ENCODE results near the gene TEAD2.
"Not testable (repeated sequence)": the region's sequence is repeated elsewhere in the genome, so short reads cannot be mapped to it uniquely, and the experiment has no call there.

The TEAD2 gene

GRCh38 chr19:49325756-49326155 lies 36.5 kb downstream of the TEAD2 start:
- not testable (repeated sequence) for H3K27ac Mint-ChIP-seq

GRCh38 chr19:49324801-49325576 lies 37.2 kb downstream of the TEAD2 start, which contains the start of gene SLC6A16:
Gene SLC6A16, minus strand, starts transcription at chr19:49325191. Its CDS starts 13,844 bp downstream, at chr19:49311347.
- no peaks in the 10 kb centered on the region for H3K27me3 Mint-ChIP-seq
- H3K9me3 Mint-ChIP-seq = no peaks in the 10 kb centered on the region
- no peak within 1 kb of the TSS for H3K27ac Mint-ChIP-seq
- peaks cover 31% of the 10 kb centered on the region for H3K4me1 Mint-ChIP-seq
- H3K36me3 Mint-ChIP-seq = peaks cover 35% of the 10 kb centered on the region
- no peak within 1 kb of the TSS for H3K4me3 Mint-ChIP-seq
- CTCF ChIA-PET = interaction anchor here (1.3 kb wide), 1 partner anchor 24 kb away, joined by 6 read pairs; no protein-coding TSS in a partner anchor
- DNase-seq = no peak

More at GRCh38 chr19:49325756-49326155, 36.5 kb downstream of the TEAD2 start:
- not testable (repeated sequence) for DNase-seq, H3K27me3 Mint-ChIP-seq, H3K9me3 Mint-ChIP-seq, H3K4me3 Mint-ChIP-seq
- Mint-ChIP-seq H3K36me3 (peaks cover 38% of the 10 kb centered on the region), H3K4me1 (peaks cover 36% of the 10 kb centered on the region)
- CTCF ChIA-PET = interaction anchor here (0.7 to 1.3 kb wide), 2 partner anchors 24 to 26 kb away, joined by 3 to 6 read pairs; no protein-coding TSS in a partner anchor

GRCh38 chr19:49318296-49318695 lies 43.9 kb downstream of the TEAD2 start:
- Mint-ChIP-seq H3K4me1 (peaks cover 4% of the 10 kb centered on the region), H3K9me3 (peaks cover 11% of the 10 kb centered on the region), H3K36me3 (peaks cover 36% of the 10 kb centered on the region), H3K4me3 (no peak overlapping the region), H3K27me3 (no peaks in the 10 kb centered on the region), H3K27ac (peak overlapping the region; percentile 45)
- CTCF ChIA-PET = interaction anchor here (1.2 kb wide), 2 partner anchors 17 to 52 kb away, joined by 4 to 5 read pairs; no protein-coding TSS in a partner anchor
- DNase-seq = no peak

- CTCF ChIA-PET = interaction anchor here (3.3 kb wide), 1 partner anchor 15 kb away, joined by 13 read pairs; no protein-coding TSS in a partner anchor
- peaks cover 11% of the 10 kb centered on the region for H3K9me3 Mint-ChIP-seq
- peaks cover 33% of the 10 kb centered on the region for H3K36me3 Mint-ChIP-seq
- no peaks in the 10 kb centered on the region for H3K27me3 Mint-ChIP-seq
- no peak overlapping the region for H3K4me3 Mint-ChIP-seq
- peaks cover 6% of the 10 kb centered on the region for H3K4me1 Mint-ChIP-seq
- H3K27ac Mint-ChIP-seq = no peak overlapping the region
- no peak for DNase-seq
Measured at GRCh38 chr19:49316284-49316683, 45.9 kb downstream of the TEAD2 start.

- no peak for DNase-seq
- no peak overlapping the region for H3K27ac Mint-ChIP-seq
- CTCF ChIA-PET = interaction anchor here (3.3 kb wide), 1 partner anchor 14 kb away, joined by 13 read pairs; no protein-coding TSS in a partner anchor
- H3K9me3 Mint-ChIP-seq = peaks cover 11% of the 10 kb centered on the region
- H3K4me3 Mint-ChIP-seq = no peak overlapping the region
- no peaks in the 10 kb centered on the region for H3K27me3 Mint-ChIP-seq
- peaks cover 6% of the 10 kb centered on the region for H3K4me1 Mint-ChIP-seq
- H3K36me3 Mint-ChIP-seq = peaks cover 36% of the 10 kb centered on the region
Measured at GRCh38 chr19:49315111-49315510, 47.1 kb downstream of the TEAD2 start.

- no peak overlapping the region for H3K27ac Mint-ChIP-seq
- DNase-seq = no peak
- CTCF ChIA-PET = interaction anchor here (0.5 kb wide), 1 partner anchor 162 kb away, joined by 4 read pairs; no protein-coding TSS in a partner anchor
Measured at GRCh38 chr19:49309087-49309486, 53.1 kb downstream of the TEAD2 start.

GRCh38 chr19:49306734-49307133 lies 55.5 kb downstream of the TEAD2 start:
- not testable (repeated sequence) for DNase-seq, H3K27ac Mint-ChIP-seq, H3K36me3 Mint-ChIP-seq, H3K9me3 Mint-ChIP-seq, H3K27me3 Mint-ChIP-seq, H3K4me1 Mint-ChIP-seq, H3K4me3 Mint-ChIP-seq
- CTCF ChIA-PET = interaction anchor here (0.6 kb wide), 1 partner anchor 25 kb away, joined by 3 read pairs; no protein-coding TSS in a partner anchor

More at GRCh38 chr19:49309087-49309486, 53.1 kb downstream of the TEAD2 start:
- Mint-ChIP-seq H3K4me1 (peaks cover 2% of the 10 kb centered on the region), H3K9me3 (no peaks in the 10 kb centered on the region), H3K4me3 (no peak overlapping the region), H3K36me3 (peaks cover 11% of the 10 kb centered on the region), H3K27me3 (no peaks in the 10 kb centered on the region)

- Mint-ChIP-seq H3K27ac (no peak overlapping the region), H3K9me3 (no peaks in the 10 kb centered on the region), H3K36me3 (no peaks in the 10 kb centered on the region), H3K4me3 (no peak overlapping the region), H3K4me1 (no peaks in the 10 kb centered on the region), H3K27me3 (peaks cover 26% of the 10 kb centered on the region)
- no peak for DNase-seq
- CTCF ChIA-PET = interaction anchor here (1.0 to 2.5 kb wide), 21 partner anchors 10 to 169 kb away, joined by 3 to 13 read pairs (median 5); no protein-coding TSS in a partner anchor
Measured at GRCh38 chr19:49301866-49302252, 60.4 kb downstream of the TEAD2 start.

GRCh38 chr19:49301165-49301865 lies 60.9 kb downstream of the TEAD2 start:
- H3K4me3 Mint-ChIP-seq = no peak overlapping the region
- no peaks in the 10 kb centered on the region for H3K36me3 Mint-ChIP-seq
- CTCF ChIA-PET = interaction anchor here (0.9 to 2.5 kb wide), 22 partner anchors 9 to 169 kb away, joined by 3 to 13 read pairs (median 4); no protein-coding TSS in a partner anchor
- H3K9me3 Mint-ChIP-seq = no peaks in the 10 kb centered on the region
- peak; percentile 89 for DNase-seq
- H3K4me1 Mint-ChIP-seq = no peaks in the 10 kb centered on the region
- H3K27ac Mint-ChIP-seq = no peak overlapping the region
- peaks cover 26% of the 10 kb centered on the region for H3K27me3 Mint-ChIP-seq

- H3K27ac Mint-ChIP-seq, H3K36me3 Mint-ChIP-seq, DNase-seq, H3K9me3 Mint-ChIP-seq, H3K4me1 Mint-ChIP-seq, CTCF ChIA-PET, H3K4me3 Mint-ChIP-seq: not testable (repeated sequence)
- H3K27me3 Mint-ChIP-seq = peaks cover 26% of the 10 kb centered on the region
Measured at GRCh38 chr19:49298653-49299052, 63.6 kb downstream of the TEAD2 start.

GRCh38 chr19:49297403-49297802 lies 64.8 kb downstream of the TEAD2 start:
- Mint-ChIP-seq H3K27ac (no peak overlapping the region), H3K9me3 (no peaks in the 10 kb centered on the region), H3K4me1 (no peaks in the 10 kb centered on the region), H3K27me3 (peaks cover 26% of the 10 kb centered on the region), H3K4me3 (no peak overlapping the region), H3K36me3 (no peaks in the 10 kb centered on the region)
- DNase-seq = no peak
- CTCF ChIA-PET = no interaction called here

- CTCF ChIA-PET = no interaction called here
- no peak overlapping the region for H3K4me3 Mint-ChIP-seq
Measured at GRCh38 chr19:49295208-49295880, 66.9 kb downstream of the TEAD2 start.

GRCh38 chr19:49294401-49294800 lies 67.8 kb downstream of the TEAD2 start:
- no peak for DNase-seq
- no peak overlapping the region for H3K27ac Mint-ChIP-seq
- CTCF ChIA-PET = no interaction called here
- H3K36me3 Mint-ChIP-seq = no peaks in the 10 kb centered on the region
- peaks cover 7% of the 10 kb centered on the region for H3K27me3 Mint-ChIP-seq
- H3K9me3 Mint-ChIP-seq = no peaks in the 10 kb centered on the region
- H3K4me1 Mint-ChIP-seq = no peaks in the 10 kb centered on the region
- H3K4me3 Mint-ChIP-seq = no peak overlapping the region

More at GRCh38 chr19:49295208-49295880, 66.9 kb downstream of the TEAD2 start:
- Mint-ChIP-seq H3K36me3 (no peaks in the 10 kb centered on the region), H3K27me3 (peaks cover 10% of the 10 kb centered on the region), H3K9me3 (no peaks in the 10 kb centered on the region), H3K27ac (no peak overlapping the region), H3K4me1 (no peaks in the 10 kb centered on the region)
- DNase-seq = no peak

Data from activated naive CD4-positive, alpha-beta T cell treated with anti-CD3 and anti-CD28 coated beads, Interleukin-2, amount 10 ng/mL, durations not matched to agents 7 days and 5 days (primary cell).